ENCODE measurements around the gene FCAMR.
"Not testable (repeated sequence)": the region's sequence is repeated elsewhere in the genome, so short reads cannot be mapped to it uniquely, and the experiment has no call there.

FCAMR gene

DNA sequence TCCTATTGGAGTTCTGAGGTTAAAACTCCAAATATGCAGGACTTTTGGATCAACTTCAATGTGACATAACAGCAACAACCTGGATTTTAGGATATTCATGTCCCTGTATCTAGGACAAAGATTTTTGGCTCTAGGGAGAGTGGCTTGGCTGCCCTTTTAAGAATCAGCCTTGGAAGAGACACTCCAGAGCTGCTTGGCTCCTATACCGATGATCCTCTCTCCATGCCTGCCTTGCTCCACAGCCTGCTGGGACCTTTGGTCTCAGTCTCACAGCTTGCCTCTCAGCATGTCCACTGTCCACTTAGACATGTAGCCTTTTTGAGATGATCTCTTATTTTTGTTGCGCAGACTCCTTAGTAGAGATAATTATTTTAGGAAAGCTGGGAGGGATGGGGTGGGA lies 44.0 kb downstream of the FCAMR start:
- no peak overlapping the region for H3K4me3 ChIP-seq (ENCODE audit: control insufficient read depth, low read depth, low read length)
- TF ChIP-seq, protein P1, sequence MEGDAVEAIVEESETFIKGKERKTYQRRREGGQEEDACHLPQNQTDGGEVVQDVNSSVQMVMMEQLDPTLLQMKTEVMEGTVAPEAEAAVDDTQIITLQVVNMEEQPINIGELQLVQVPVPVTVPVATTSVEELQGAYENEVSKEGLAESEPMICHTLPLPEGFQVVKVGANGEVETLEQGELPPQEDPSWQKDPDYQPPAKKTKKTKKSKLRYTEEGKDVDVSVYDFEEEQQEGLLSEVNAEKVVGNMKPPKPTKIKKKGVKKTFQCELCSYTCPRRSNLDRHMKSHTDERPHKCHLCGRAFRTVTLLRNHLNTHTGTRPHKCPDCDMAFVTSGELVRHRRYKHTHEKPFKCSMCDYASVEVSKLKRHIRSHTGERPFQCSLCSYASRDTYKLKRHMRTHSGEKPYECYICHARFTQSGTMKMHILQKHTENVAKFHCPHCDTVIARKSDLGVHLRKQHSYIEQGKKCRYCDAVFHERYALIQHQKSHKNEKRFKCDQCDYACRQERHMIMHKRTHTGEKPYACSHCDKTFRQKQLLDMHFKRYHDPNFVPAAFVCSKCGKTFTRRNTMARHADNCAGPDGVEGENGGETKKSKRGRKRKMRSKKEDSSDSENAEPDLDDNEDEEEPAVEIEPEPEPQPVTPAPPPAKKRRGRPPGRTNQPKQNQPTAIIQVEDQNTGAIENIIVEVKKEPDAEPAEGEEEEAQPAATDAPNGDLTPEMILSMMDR (IDR thresholded peaks at IDR 0.05; ENCODE audit: control insufficient read depth, insufficient read depth, low read depth, low read length, missing control alignments), result no peak
- DNase-seq (ENCODE audit: low read depth), result no peak

DNA sequence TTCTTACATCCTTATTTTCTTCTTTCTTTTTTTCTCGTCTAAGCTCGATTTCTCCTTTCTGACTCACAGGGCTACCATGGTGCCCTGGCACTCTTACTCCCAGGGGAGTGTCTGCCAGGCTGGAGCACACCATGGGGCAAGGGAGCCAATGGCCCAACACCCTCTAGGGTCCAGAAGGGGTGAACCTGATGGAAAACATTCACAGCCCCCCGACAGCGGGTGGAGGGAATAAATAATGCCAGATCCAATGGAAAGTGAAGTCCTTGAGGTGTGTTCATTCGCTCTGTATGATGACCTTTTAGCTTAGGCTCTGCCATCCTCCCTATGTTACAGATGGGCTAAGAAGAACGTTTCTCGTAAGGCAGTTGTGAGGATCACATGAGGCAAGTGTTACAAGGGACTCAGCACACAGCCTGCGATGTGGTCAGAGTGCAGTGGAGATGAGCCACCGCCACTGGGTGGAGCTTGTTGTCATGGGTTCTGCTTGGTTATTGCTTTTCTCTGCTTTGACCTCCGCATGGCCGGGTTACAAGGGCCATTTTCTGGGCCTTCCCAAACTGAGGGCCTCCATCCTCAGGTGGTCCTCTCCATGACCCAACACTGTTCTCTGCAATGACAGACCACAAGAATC lies 45.0 kb downstream of the FCAMR start:
- no peak for DNase-seq (ENCODE audit: low read depth)
- H3K4me3 ChIP-seq (ENCODE audit: control insufficient read depth, low read depth, low read length), result no peak overlapping the region
- TF ChIP-seq, protein P1 (IDR thresholded peaks at IDR 0.05; ENCODE audit: control insufficient read depth, insufficient read depth, low read depth, low read length, missing control alignments), result no peak

DNA sequence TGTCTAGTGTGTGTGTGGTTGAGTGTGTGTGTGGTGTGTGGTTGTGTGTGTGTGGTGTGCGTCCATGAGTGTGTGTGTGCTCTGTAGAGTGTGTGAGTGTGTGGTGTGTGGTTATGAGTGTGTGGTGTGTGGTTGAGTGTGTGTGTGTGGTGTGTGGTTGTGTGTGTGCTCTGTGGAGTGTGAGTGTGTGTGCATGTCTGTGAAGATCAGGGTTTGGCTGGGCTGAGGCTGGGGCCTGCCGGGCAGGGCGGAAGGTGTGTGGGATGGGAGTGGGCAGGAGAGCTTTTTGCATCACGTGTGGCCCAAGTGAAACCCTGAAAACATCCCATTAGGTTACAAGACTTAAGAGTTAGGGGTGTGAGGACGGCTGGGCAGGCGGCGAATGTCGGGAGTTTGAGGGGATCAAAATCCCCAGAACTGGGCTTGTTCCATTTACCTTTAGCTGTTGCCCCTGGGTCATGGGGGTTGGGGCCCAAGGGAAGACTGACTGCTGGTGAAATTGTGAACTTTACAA lies 45.6 kb downstream of the FCAMR start:
- H3K4me3 ChIP-seq (ENCODE audit: control insufficient read depth, low read depth, low read length), result no peak overlapping the region
- TF ChIP-seq, protein P1 (IDR thresholded peaks at IDR 0.05; ENCODE audit: control insufficient read depth, insufficient read depth, low read depth, low read length, missing control alignments), result no peak
- no peak for DNase-seq (ENCODE audit: low read depth)

DNA sequence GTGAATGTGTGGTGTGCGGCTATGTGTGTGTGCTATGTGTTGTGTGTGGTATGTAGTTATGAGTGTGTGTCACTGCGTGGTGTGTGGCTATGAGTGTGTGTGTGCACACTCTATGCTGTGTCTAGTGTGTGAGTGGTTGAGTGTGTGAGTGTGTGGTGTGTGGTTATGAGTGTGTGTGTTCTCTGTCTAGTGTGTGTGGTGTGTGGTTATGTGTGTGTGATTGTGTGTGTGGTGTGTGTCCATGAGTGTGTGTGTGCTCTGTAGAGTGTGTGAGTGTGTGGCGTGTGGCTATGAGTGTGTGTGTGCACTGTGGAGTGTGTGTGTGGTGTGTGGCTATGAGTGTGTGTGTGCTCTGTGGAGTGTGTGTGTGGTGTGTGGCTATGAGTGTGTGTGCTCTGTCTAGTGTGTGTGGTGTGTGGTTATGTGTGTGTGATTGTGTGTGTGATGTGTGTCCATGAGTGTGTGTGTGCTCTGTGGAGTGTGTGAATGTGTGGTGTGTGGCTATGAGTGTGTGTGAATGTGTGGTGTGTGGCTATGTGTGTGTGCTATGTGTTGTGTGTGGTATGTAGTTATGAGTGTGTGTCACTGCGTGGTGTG lies 46.2 kb downstream of the FCAMR start:
- DNase-seq (ENCODE audit: low read depth); H3K4me3 ChIP-seq (ENCODE audit: control insufficient read depth, low read depth, low read length): not testable (repeated sequence)

DNA sequence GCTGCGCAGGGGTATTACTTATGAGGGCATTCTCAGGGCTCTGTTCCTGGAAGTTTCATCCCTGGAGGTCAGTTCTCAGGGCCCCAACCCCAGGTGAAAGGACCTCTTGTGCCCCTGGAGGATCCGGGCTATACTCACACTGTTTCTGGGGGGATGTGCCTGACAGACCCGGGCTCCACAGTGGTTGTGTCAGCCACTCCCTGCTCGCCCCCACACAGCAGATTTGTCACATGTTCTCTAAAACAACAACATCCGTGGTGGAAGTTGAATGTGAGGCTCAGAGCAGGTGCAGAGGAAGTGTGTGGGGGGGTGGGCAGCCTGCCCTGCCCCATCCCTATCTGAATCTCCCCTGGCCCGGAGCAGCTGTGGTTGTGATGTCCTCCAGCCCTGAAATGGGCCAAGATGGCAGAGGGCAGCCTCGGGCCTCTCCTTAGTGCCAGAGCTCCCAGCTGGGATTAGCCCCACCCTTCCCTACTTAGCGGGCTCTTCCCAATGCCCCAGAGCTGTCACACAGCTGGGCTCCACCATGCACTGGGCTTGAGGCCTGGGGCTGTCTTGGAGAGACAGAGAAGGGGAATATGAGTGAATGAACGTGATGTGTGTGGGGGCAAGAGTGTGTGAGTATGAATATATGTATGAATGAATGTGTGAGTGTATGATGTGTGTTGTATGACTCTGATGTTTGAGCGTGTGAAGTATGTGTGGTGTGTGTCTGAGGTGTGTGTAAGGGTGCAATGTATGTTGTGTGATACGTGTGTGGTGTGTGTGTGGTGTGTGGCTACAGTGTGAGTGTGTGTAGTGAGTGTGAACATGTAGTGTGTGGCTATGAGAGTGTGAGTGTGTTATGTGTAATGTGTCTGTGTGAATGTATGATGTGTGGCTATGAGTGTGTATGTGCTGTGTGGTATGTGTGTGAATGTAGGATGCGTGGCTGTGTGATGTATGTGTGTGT lies 47.0 kb downstream of the FCAMR start:
- no peak overlapping the region for H3K4me3 ChIP-seq (ENCODE audit: control insufficient read depth, low read depth, low read length)
- TF ChIP-seq, protein P1 (IDR thresholded peaks at IDR 0.05; ENCODE audit: control insufficient read depth, insufficient read depth, low read depth, low read length, missing control alignments), result no peak

DNA sequence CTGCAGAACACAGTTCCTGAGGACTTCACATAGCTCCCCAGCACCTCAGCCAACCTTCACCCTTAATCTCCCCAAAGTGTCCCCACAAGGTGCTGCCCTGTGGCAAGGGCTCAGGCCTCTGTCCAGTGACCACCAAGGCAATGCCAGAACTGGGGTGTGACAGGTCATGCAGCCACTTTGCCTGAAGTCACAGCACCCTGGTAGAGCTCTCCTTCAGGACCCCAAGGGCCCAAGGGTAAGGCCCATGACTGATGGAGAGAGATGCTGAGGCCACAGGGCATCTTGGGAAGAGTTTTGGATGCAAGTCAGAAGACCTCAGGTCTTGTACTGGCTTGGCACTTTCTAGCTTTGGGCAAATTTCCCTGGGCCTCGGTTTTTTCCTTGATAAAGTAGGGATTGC lies 47.7 kb downstream of the FCAMR start:
- H3K4me3 ChIP-seq (ENCODE audit: control insufficient read depth, low read depth, low read length), result no peak overlapping the region
- no peak for DNase-seq (ENCODE audit: low read depth)
- TF ChIP-seq, protein P1 (IDR thresholded peaks at IDR 0.05; ENCODE audit: control insufficient read depth, insufficient read depth, low read depth, low read length, missing control alignments), result no peak

More for the DNA sequence above, 47.0 kb downstream of the FCAMR start:
- no peak for DNase-seq (ENCODE audit: low read depth)
